Stimulated activated CD4-positive, alpha-beta T cell treated with anti-CD3 and anti-CD28 coated beads, Interleukin-12 subunit alpha, Interleukin-12 subunit beta, amount 100 ng/mL, for 24 hours (primary cell): ENCODE data around the gene PDE11A.
A peak's percentile ranks its signal among the peaks of the same experiment; 100 is the strongest.
"Not testable (repeated sequence)": the region's sequence is repeated elsewhere in the genome, so short reads cannot be mapped to it uniquely, and the experiment has no call there.

ENCODE experiments used
- DNase-seq, 2 experiments: peaks; one replicate each; pipeline ENCODE4 v3.0.0-alpha.2; 2020; ENCODE audit warnings: low read depth in 2 of 2

PDE11A gene

GRCh38 chr2:178072383-178073301, at the start of gene PDE11A:
PDE11A (minus strand) TSS chr2:178072777; CDS start chr2:178072437, 340 bp downstream.
- DNase-seq = peak in 1 of 2 experiments; percentile 36

GRCh38 chr2:178119179-178119922, 46.8 kb upstream of the PDE11A start:
- DNase-seq = no peak

- no peak for DNase-seq
These were observed 45.1 kb upstream of the PDE11A start for GRCh38 chr2:178117725-178118124.

- no peak for DNase-seq
These were observed 42.7 kb upstream of the PDE11A start for GRCh38 chr2:178115271-178115670.

GRCh38 chr2:178114462-178114861, 41.9 kb upstream of the PDE11A start:
- no peak for DNase-seq

- peak; percentile 69 to 77 for DNase-seq
These were observed 39.9 kb upstream of the PDE11A start, which contains the start of gene RBM45 for GRCh38 chr2:178112202-178113152. RBM45 (plus strand) TSS chr2:178112437; CDS start chr2:178112547, 110 bp downstream.

GRCh38 chr2:178111743-178112142, 39.2 kb upstream of the PDE11A start:
- no peak for DNase-seq

GRCh38 chr2:178110681-178111080, 38.1 kb upstream of the PDE11A start:
- no peak for DNase-seq

GRCh38 chr2:178109813-178110212, 37.2 kb upstream of the PDE11A start:
- DNase-seq = no peak

- DNase-seq = no peak
These were observed 35.6 kb upstream of the PDE11A start for GRCh38 chr2:178108176-178108575.

- DNase-seq = no peak
These were observed 33.5 kb upstream of the PDE11A start for GRCh38 chr2:178106053-178106452.

GRCh38 chr2:178105566-178105965, 33.0 kb upstream of the PDE11A start:
- DNase-seq = no peak

GRCh38 chr2:178101321-178102079, 28.9 kb upstream of the PDE11A start:
- DNase-seq = no peak

- DNase-seq = no peak
These were observed 20.9 kb upstream of the PDE11A start for GRCh38 chr2:178093471-178093870.

GRCh38 chr2:178088774-178089270, 16.2 kb upstream of the PDE11A start:
- DNase-seq = no peak

- no peak for DNase-seq
These were observed 11.7 kb upstream of the PDE11A start for GRCh38 chr2:178084273-178084672.

GRCh38 chr2:178082408-178083045, 9.9 kb upstream of the PDE11A start:
- no peak for DNase-seq

GRCh38 chr2:178079279-178079678, 6.7 kb upstream of the PDE11A start:
- not testable (repeated sequence) for DNase-seq

GRCh38 chr2:178076130-178076529, 3.6 kb upstream of the PDE11A start:
- DNase-seq = no peak

- DNase-seq = no peak
These were observed 2.4 kb upstream of the PDE11A start for GRCh38 chr2:178075006-178075326.
